Fibroblast of skin of right biceps (primary cell): ENCODE results near the gene SLC12A8.
A peak's percentile ranks its signal among the peaks of the same experiment; 100 is the strongest.

Experiments
- DNase-seq: peaks from one replicate; pipeline ENCODE4 v3.0.0-alpha.2; 2013

Gene SLC12A8

DNA sequence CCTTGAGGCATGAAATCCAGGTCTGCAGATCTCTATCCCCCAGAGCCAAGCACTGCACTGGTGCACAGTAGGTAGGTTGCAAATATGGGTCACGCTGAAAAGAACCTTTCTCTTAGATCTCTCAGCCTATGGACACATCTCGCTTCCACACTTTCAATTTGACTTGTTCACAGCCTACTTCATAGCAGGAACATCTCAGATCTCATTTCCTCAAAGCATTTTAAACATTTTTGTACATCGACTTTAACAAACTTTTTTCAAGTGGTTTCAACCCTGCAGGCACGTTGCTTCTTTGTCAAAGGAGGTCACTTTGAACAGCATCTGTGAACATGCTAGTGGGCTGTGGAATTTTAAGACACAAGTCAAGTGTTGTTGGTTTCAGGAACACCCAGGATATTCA lies 76.0 kb downstream of the SLC12A8 start:
- DNase-seq, result no peak

DNA sequence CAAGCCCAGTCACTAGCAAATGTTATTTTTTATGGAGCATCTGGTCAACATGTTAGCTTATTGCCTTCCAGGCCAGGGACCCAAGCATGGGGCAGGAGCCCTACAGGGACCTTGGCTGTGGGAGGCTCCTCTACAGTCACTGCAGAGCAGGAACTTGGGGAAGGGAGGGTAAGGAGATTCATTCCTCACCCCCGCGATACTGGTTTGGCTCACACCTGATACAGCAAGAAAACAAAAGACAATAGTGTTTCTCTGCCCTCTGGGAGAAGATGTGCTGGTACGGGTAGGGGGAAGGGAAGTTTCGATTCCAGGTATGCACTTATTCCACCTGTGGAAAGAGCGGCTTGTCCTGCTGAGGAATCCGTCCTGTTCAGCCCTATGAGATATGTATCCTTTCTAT lies 77.6 kb downstream of the SLC12A8 start:
- no peak for DNase-seq

DNA sequence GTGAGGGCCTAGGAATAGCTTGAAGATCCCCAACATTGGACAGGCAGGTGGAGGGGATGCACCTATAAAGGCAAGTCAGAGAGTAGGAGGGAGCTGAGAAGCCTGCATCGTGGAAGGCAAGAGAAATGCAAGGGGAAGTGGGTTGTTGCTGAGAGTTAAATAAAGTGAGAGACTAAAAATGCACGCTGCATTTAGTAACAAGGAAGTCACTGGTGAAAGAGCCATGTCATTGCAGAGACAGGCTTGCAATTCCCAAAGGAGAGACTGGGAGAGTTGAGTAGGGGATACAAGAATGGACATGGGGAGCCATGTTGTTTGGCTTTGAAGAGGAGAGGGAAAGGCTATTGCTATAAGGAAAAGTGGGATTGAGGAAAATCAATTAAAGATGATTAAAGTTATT lies 79.7 kb downstream of the SLC12A8 start:
- no peak for DNase-seq

DNA sequence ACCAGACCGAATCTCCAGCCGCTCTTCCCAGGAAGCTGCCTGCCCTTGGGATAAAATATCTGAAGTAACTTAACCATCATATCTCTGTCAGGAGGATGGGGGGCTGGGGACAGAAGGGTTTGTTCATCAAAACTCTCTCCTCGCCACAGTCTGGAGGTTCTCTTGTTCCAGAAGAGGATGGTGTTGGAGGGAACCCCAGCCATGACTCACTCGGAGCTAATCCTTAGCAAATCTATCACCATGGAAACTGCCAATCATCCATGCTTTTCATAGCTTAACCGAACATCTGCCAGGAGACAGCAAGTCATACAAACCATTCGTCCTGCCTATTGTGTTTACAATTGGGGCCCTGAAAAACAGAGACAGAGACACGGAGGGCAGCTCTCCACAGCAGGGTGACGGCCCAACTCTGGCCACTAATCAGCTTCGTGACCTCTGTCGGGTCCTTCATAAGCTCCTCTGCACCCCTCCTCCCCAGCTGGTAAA lies 83.0 kb downstream of the SLC12A8 start:
- DNase-seq, result peak; percentile 100

DNA sequence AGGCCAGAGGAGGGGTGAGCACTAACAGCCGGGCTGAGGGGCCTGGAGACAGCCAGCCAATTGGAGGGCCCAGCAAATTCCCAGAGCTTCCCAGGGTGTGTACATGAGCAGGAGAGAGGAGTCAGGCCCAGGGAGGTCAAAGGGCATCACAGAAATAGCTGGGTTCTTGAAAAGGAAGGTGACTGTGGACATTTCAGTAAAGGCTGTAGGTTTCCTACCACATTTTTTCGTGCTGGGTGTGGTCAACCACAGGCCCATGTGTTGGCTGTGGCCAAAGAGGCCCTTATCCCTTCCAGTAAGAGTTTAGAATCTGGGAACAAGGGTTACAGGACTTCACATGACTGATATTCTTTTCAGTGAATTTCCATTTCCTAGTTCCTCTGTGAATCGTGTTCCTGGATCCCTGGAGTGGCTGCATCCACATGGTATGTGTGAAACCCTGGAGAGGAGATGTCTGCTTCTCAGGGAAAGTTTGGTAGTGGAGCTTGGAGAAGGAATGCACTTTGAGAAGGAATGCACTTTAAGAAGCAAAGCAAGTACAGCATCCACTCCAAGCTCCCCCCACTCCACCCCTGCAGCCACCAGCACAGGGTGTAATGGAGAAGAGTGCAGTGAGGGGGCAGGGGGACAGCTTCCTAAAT lies 83.6 kb downstream of the SLC12A8 start:
- peak; percentile 98 for DNase-seq

GRCh38 chr3:125126323-125126722 lies 86.2 kb downstream of the SLC12A8 start:
- no peak for DNase-seq

- DNase-seq, result peak; percentile 100
Observed at GRCh38 chr3:125125821-125126245, 86.7 kb downstream of the SLC12A8 start.

- DNase-seq, result peak; percentile 91
Observed at GRCh38 chr3:125123451-125124305, 88.9 kb downstream of the SLC12A8 start.

DNA sequence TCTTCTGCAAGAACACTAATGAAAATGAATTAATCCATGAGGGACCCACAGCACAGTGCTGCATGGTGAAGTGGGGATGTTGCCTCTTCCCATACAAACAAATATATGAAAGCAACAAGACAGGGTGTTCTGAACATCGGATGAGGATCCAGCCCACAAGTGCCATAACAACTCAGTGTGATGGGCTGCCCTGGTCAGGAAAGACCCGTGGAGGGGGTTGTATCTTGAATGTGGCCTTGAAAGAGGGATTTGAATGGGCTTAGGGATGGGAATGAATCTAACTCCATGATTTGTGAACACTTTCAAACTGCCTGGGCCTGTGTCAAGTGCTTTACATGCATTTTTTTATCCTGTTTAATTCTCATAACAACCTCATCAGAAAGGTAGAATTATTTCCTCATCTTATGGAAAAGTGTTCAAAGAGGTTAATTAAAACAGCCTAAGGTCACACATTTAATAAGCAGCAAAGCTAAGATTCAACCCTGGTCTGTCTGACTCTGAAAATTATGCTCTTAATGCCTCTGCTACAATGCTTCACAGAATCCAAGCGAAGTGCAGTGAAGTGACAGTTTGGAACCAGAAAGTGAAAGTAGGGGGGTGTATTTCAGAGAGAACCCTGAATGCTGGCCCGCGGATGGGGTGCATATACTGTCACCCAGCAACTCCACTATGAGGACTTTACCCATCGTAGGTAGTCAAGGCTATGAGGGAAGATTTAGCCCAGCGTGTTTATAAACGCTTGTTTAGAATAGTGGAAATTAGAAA lies 91.1 kb downstream of the SLC12A8 start:
- no peak for DNase-seq

DNA sequence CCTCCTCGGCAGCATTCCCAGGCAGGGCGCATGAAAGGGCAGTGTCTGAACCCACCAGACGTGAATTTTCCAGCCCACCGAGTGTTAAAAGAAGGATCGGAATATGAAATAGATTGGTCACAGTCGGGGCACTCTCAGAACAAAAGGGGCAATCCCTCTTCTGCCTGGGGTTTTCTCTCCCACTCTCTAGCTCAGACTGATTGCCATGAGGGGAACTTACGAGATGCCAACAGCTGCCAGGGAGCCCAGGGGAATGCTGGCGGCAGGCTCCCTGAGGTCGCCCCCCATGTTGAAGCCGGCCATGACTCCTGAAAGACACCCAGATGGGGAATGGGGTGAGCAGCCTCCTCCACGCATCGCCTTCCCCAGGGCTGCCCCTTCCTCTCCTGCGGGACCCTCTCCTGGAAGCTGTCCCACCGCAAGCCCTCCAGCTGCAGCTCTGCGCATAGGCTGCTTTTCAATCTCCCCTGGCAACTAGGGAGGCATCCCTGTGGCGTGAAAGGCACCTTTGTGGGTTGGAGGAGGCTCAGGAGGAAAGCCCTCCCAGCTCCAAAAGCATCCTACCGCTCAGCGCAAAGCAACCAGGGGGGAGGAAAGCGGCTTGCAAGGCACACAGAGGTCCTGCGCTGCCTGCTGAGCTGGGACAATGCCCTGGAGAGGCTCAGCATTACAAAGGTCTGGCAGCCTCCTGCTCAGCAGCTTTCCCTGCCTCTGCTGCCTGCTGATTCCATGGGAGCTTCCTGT lies 92.0 kb downstream of the SLC12A8 start:
- peak; percentile 63 for DNase-seq

DNA sequence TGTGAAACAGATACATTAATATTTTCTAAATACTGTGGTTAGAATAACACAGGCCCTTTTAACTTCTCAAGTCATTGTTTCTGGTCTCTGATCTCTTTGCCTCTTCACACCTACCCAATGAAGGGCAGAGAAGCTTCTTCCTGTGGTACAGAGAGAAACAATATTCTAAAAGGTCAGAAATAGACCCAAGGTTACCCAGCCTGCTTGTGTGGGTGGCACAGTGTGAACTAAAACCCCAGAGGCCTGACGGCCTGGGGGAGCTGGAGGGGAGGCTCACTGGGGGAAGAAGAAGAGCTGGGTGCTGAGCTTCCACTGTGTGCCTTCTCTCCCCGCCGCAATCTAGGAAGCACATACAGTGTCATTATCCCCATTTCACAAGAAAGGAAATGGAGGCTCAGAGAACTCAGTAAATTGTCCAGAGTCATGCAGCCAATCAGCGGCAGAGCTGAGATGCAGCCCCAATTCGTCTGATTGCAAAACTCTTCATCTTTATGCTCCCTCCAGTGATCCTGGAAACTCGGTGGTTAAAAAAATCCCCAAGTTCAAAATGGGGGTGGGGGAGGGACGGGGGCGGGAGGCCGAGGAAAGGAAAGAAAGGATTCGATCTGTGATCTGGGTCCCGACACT lies 92.7 kb downstream of the SLC12A8 start:
- peak; percentile 71 for DNase-seq

DNA sequence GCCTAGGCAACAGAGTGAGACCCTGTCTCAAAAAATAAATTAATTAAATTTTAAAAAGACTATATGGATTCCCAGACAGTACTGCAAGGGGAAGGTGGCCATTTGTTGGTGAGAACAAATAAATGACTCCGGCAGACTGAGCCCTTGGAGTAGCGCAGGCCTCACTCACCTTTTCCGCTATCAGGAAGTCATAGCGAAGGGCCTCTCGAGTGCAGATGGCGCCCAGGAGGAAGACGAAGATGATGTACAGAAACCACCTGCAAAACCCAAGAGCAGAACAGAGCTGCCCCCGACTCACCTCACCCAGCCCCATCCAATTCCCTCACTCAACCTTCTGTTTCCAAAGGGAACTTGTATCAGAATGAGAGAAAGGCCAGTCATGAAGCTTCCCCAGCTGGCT lies 93.9 kb downstream of the SLC12A8 start:
- DNase-seq, result no peak

DNA sequence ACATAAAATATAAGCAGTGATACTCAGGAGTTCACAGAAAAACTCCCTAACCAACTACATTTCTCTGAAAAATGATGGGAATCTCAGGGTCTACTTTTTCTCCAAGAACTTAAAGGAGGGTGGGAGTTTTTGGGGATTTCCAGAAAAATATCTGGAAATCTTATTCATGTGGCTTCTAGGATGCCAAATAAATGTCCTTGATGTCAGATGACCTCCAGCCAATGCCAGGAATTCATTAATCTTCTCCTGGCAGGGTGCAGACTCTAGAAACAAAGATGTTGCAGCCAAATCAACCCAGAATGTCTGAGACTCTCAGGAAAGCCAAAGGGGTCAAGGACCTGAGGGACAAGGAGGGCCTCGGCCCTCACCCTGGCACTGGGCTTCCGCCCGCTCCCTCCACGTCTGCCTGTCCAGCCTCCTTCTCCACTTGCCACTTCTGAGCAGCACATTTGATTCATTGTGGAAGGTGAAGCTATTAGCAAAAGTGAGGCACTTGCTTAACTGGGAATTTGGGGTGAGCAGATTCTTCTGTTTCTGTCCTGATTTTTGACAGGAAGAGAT lies 94.8 kb downstream of the SLC12A8 start:
- DNase-seq, result no peak

DNA sequence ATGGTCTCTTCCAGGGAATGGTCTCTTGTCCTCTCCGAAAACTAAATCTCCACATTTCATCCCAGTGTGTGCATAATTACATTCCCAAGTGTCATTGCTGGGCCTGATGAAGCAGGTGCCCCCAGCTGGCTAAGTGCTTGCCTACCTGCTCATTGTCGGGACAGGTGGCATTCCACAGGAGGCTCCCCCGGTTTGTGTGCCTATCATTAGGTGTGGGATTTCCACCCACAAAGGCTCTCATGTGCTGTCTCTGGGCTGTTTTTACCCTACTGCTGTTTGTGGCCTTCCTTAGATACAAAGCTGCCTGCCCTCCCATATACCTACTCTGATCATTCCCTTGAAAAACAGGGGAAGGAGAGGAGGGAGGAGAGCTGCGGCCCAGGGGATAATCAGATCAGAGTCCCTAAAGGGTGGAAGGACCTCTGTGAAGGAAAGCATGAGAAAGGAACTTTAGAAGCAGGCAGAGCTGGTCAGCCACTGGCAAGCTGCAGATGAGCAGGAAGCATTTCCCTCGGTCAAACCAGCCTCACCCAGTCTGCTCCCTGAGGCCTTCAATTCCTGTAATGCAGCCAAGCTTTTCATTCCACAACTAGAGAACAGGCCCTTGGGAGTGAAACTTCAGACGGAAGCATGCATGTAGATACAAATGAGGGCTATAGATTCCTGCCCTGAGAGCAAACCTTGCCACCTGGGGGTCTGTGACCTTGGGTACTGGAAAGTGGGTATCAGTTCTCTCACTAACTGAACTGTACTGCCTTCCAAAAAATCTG lies 96.1 kb downstream of the SLC12A8 start:
- peak; percentile 78 for DNase-seq

DNA sequence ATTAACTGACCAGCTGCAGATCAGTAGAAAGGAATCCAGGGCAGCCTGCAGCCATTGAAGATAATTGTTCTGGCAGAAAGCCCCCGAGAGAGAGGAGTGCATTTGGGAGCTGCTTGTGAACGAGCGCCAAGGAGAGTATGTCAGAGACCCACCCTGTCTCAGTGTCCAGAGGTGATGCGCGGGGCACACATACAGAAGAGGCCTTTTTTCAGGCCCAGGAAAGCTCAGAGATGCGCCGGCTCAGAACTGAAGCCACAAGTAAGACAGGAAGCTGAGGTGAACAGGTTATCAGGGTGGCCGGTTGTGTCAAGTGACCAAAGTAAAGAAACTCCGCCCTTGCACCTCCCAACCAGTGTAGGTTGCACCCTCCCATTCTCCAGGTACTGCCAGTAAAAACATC lies 96.9 kb downstream of the SLC12A8 start:
- DNase-seq, result peak; percentile 73

DNA sequence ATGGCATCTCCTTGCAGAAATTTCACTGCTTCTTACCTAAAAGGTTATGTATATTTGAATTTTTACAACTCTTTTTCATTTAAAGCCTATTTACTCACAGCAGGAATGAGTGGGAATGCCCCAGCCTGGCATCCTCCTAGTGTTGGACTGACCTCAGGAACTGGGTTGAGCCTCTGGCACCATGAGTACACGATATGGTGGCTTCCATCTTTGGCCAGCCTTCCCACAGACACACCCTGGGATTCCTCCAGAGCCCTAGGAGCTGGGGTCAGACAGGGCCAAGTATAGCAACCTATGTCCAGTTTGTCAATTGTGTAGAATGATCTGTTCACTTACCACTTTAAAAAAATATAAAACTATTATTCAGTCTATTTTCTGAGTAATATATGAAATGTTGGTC lies 99.6 kb downstream of the SLC12A8 start:
- DNase-seq, result no peak

GRCh38 chr3:125110876-125111480 lies 101.6 kb downstream of the SLC12A8 start:
- DNase-seq, result no peak

DNA sequence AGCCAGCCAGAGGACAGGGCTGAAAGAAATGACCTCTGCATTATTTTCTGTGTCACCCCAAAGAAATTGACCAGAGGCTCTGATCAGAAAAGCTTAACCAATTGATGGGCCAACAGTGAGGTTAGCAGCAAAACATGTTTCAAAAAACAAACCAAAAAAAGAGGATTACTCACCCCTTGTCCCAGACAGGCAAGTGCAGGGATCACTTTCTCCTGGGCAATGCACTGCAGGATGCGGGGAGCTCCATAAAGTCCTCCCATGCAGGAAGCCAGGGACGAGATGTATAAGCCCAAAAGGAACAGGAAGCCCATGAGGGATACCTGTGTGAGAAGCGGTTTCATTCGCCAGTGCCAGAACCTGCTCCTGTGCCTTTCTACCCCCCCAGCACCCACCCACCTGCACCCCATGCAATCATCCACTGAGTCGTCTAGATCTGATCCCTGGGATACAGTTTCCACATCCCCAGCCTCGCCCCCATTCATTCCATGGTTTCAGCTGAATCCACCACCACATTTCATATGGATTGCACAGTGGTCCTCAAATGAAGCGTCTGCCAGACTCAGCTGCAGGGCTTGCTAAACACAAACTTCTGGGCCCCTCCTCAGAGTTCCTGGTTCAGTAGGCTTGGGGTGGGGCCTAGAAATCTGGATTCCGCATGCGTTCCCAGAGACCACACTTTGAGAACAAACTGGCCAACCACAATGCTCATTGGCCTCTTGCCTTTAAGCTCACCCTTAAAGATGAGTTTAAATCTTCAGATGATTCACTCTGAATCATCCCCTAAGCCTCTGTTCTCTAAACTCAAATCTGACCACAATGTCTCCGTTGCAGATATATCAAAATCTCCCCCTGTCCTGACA lies 102.3 kb downstream of the SLC12A8 start:
- DNase-seq, result peak; percentile 98

- no peak for DNase-seq
Observed at GRCh38 chr3:125109536-125109925, 103.0 kb downstream of the SLC12A8 start.
